H9 (cell line): ENCODE results near the gene RGS16. TPM values are rescaled to one million over a fixed set of nuclear protein-coding genes. Genes with fewer than 3 reads are reported as not detected.

Experiments
- DNase-seq: peaks from one replicate; pipeline ENCODE4 v3.0.0-alpha.2; 2017
- H2AFZ ChIP-seq: one replicate; pipeline ENCODE4 v1.6.1; 2013; ENCODE audit warnings: mild to moderate bottlenecking, low read length, control low read depth, moderate library complexity
- H2AK5ac ChIP-seq: 2 replicates; pipeline ENCODE4 v1.6.1; 2013; ENCODE audit warnings: low read length, control low read depth, mixed read lengths; ENCODE audit not compliant: insufficient read length
- H2BK120ac ChIP-seq: one replicate; pipeline ENCODE4 v1.6.1; 2013; ENCODE audit warnings: low read depth, mild to moderate bottlenecking, low read length, control low read depth, inconsistent platforms; ENCODE audit not compliant: poor library complexity, severe bottlenecking
- H2BK12ac ChIP-seq: 2 replicates; pipeline ENCODE4 v1.6.1; 2013; ENCODE audit warnings: low read length, control low read depth, mixed read lengths, low read depth; ENCODE audit not compliant: insufficient read length
- H2BK15ac ChIP-seq: 2 replicates; pipeline ENCODE4 v1.6.1; 2013; ENCODE audit warnings: low read depth, low read length, control low read depth
- H2BK20ac ChIP-seq: one replicate; pipeline ENCODE4 v1.6.1; 2013; ENCODE audit warnings: low read depth, mild to moderate bottlenecking, low read length, control low read depth, inconsistent platforms; ENCODE audit not compliant: poor library complexity, severe bottlenecking
- H2BK5ac ChIP-seq: 2 replicates; pipeline ENCODE4 v1.6.1; 2013; ENCODE audit warnings: low read length, control low read depth, mixed read lengths; ENCODE audit not compliant: insufficient read length
- H3K14ac ChIP-seq: 2 replicates; pipeline ENCODE4 v1.6.1; 2013; ENCODE audit warnings: low read length, control low read depth; ENCODE audit not compliant: insufficient read depth
- H3K18ac ChIP-seq: 2 replicates; pipeline ENCODE4 v1.6.1; 2013; ENCODE audit warnings: low read depth, mild to moderate bottlenecking, mixed read lengths, low read length, control low read depth; ENCODE audit not compliant: insufficient read length
- H3K23ac ChIP-seq: 2 replicates; pipeline ENCODE4 v1.6.1; 2013; ENCODE audit warnings: low read length, control low read depth, mixed read lengths, low read depth; ENCODE audit not compliant: insufficient read length
- H3K23me2 ChIP-seq: 2 replicates; pipeline ENCODE4 v1.6.1; 2013; ENCODE audit warnings: low read depth, mild to moderate bottlenecking, mixed read lengths, low read length, control low read depth; ENCODE audit not compliant: insufficient read length, poor library complexity, severe bottlenecking
- H3K27ac ChIP-seq: 2 replicates; pipeline ENCODE4 v1.5.1; 2013; ENCODE audit warnings: low read length, control low read depth, mixed read lengths, low read depth; ENCODE audit not compliant: insufficient read length
- H3K27me3 ChIP-seq: 2 replicates; pipeline ENCODE4 v1.6.1; 2013; ENCODE audit warnings: low read length, control low read depth, inconsistent platforms; ENCODE audit not compliant: insufficient read depth
- H3K4ac ChIP-seq: 2 replicates; pipeline ENCODE4 v1.6.1; 2013; ENCODE audit warnings: low read depth, mild to moderate bottlenecking, control low read depth, inconsistent platforms, low read length, moderate library complexity
- H3K4me1 ChIP-seq: 2 replicates; pipeline ENCODE4 v1.6.1; 2013; ENCODE audit warnings: low read length, control low read depth, inconsistent platforms; ENCODE audit not compliant: insufficient read depth
- H3K4me2 ChIP-seq: 2 replicates; pipeline ENCODE4 v1.6.1; 2013; ENCODE audit warnings: low read length, control low read depth, mixed read lengths; ENCODE audit not compliant: insufficient read length, insufficient read depth
- H3K56ac ChIP-seq: 2 replicates; pipeline ENCODE4 v1.6.1; 2013; ENCODE audit warnings: low read depth, mild to moderate bottlenecking, mixed read lengths, low read length, control low read depth; ENCODE audit not compliant: insufficient read length
- H3K79me1 ChIP-seq: 2 replicates; pipeline ENCODE4 v1.6.1; 2013; ENCODE audit warnings: low read depth, mild to moderate bottlenecking, moderate library complexity, low read length, control low read depth, inconsistent platforms; ENCODE audit not compliant: insufficient read depth, poor library complexity, severe bottlenecking
- H3K79me2 ChIP-seq: 2 replicates; pipeline ENCODE4 v1.6.1; 2013; ENCODE audit warnings: low read length, control low read depth, inconsistent platforms; ENCODE audit not compliant: insufficient read depth
- H3K9ac ChIP-seq: 2 replicates; pipeline ENCODE4 v1.6.1; 2013; ENCODE audit warnings: low read length, control low read depth, mixed read lengths; ENCODE audit not compliant: insufficient read length; ENCODE audit errors: extremely low read depth
- H3K9me3 ChIP-seq: one replicate; pipeline ENCODE4 v1.6.1; 2013; ENCODE audit warnings: low read depth, low read length, inconsistent platforms; ENCODE audit not compliant: control insufficient read depth
- H3T11ph ChIP-seq: one replicate; pipeline ENCODE4 v1.6.1; 2013; ENCODE audit warnings: mild to moderate bottlenecking, low read length, control low read depth, inconsistent platforms
- H4K20me1 ChIP-seq: one replicate; pipeline ENCODE4 v1.6.1; 2013; ENCODE audit not compliant: control insufficient read depth, insufficient read length, insufficient read depth
- H4K5ac ChIP-seq: 2 replicates; pipeline ENCODE4 v1.6.1; 2013; ENCODE audit warnings: low read depth, mild to moderate bottlenecking, mixed read lengths, low read length, control low read depth; ENCODE audit not compliant: insufficient read length
- H4K8ac ChIP-seq: replicated peaks from 2 replicates; pipeline ENCODE4 v1.6.1; 2013; ENCODE audit warnings: low read length, control low read depth, mixed read lengths, low read depth; ENCODE audit not compliant: insufficient read length
- H4K91ac ChIP-seq: 2 replicates; pipeline ENCODE4 v1.6.1; 2013; ENCODE audit warnings: low read depth, mild to moderate bottlenecking, moderate library complexity, mixed read lengths, low read length, control low read depth; ENCODE audit not compliant: insufficient read length
- H3K27ac Mint-ChIP-seq, 3 experiments: 2 replicates in 2 of 3; 3 replicates in 1 of 3; pipeline ENCODE4 v1.8.0; 2020 to 2021; ENCODE audit warnings: mixed read lengths in 3 of 3, mild to moderate bottlenecking in 1 of 3, moderate library complexity in 1 of 3
- H3K27me3 Mint-ChIP-seq: 2 replicates; pipeline ENCODE4 v1.8.0; 2021; ENCODE audit warnings: low read depth, mild to moderate bottlenecking, moderate library complexity, mixed read lengths
- H3K36me3 Mint-ChIP-seq, 3 experiments: 2 replicates in 2 of 3; 3 replicates in 1 of 3; pipeline ENCODE4 v1.8.0; 2020 to 2021; ENCODE audit warnings: low read depth in 3 of 3, mixed read lengths in 3 of 3; ENCODE audit not compliant: insufficient read depth in 1 of 3
- H3K4me1 Mint-ChIP-seq, 2 experiments: 2 replicates each; pipeline ENCODE4 v1.8.0; 2020; ENCODE audit warnings: mixed read lengths in 2 of 2
- H3K4me3 Mint-ChIP-seq, 2 experiments: 2 replicates in 1 of 2; 3 replicates in 1 of 2; pipeline ENCODE4 v1.8.0; 2020 to 2021; ENCODE audit warnings: mild to moderate bottlenecking in 2 of 2, mixed read lengths in 2 of 2, moderate library complexity in 1 of 2
- H3K9me3 Mint-ChIP-seq, 2 experiments: 2 replicates in 1 of 2; 3 replicates in 1 of 2; pipeline ENCODE4 v1.8.0; 2020; ENCODE audit warnings: mild to moderate bottlenecking in 2 of 2, mixed read lengths in 2 of 2, moderate library complexity in 1 of 2
- WGBS: extraction: QIAGEN DNeasy Blood & Tissue Kit; methylation state at CpG from one replicate; pipeline ENCODE4 v1.1.7; 2013; ENCODE audit warnings: missing lambda C conversion rate, low lambda C conversion rate, mixed read lengths; ENCODE audit not compliant: insufficient read length; ENCODE audit errors: extremely low coverage; 5-methylcytosine and 5-hydroxymethylcytosine counted together
- total RNA-seq: library from RNA; stranded (reverse); gene quantifications from 2 replicates; pipeline ENCODE4 v1.2.1, GENCODE V29; 2021
- TF ChIP-seq, protein P1 (sequence below): fragments of 200-600 bp; sonication (generic); conservative IDR thresholded peaks from 3 replicates; pipeline ENCODE4 v1.8.0; 2021; ENCODE audit warnings: antibody characterized with exemption, mild to moderate bottlenecking

RGS16 gene
- total RNA-seq, 1 experiment from 2014 or later = 6.9 TPM

DNA sequence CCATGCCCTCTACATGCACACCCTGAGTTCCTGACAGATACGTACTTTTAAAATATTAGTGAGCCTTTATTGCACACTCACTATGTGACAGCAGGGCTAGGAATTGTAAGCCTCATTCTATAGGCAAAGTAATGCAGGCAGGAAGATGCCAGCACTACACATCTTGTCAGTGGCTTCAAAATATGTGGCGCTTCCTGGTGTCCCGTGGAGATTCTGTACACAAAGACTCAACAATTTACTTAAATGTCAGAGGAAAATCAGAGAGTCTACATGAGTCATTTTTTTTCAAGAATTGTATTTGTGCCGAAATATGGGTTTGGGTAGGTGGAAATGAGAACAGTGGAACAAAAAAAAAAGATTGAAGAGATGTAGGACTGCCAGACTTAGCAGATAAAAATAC is 42.7 kb downstream of the RGS16 start:
- Mint-ChIP-seq H3K27ac (no peak overlapping the region), H3K4me3 (no peak overlapping the region), H3K36me3 (no peaks in the 10 kb centered on the region), H3K27me3 (no peaks in the 10 kb centered on the region; the same call in 1 of the 2 replicates), H3K4me1 (peaks cover 0 to 4% of the 10 kb centered on the region in 2 experiments; a peak in 2 of 4 replicates), H3K9me3 (no peaks in the 10 kb centered on the region)
- H2BK12ac ChIP-seq = no peak overlapping the region
- H4K20me1 ChIP-seq = no peaks in the 10 kb centered on the region
- H2BK15ac ChIP-seq = no peak overlapping the region
- H4K91ac ChIP-seq = no peak overlapping the region
- no peak overlapping the region for H3K4ac ChIP-seq
- no peak overlapping the region for H3K9ac ChIP-seq
- TF ChIP-seq, protein P1, sequence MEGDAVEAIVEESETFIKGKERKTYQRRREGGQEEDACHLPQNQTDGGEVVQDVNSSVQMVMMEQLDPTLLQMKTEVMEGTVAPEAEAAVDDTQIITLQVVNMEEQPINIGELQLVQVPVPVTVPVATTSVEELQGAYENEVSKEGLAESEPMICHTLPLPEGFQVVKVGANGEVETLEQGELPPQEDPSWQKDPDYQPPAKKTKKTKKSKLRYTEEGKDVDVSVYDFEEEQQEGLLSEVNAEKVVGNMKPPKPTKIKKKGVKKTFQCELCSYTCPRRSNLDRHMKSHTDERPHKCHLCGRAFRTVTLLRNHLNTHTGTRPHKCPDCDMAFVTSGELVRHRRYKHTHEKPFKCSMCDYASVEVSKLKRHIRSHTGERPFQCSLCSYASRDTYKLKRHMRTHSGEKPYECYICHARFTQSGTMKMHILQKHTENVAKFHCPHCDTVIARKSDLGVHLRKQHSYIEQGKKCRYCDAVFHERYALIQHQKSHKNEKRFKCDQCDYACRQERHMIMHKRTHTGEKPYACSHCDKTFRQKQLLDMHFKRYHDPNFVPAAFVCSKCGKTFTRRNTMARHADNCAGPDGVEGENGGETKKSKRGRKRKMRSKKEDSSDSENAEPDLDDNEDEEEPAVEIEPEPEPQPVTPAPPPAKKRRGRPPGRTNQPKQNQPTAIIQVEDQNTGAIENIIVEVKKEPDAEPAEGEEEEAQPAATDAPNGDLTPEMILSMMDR = no peak
- no peak overlapping the region for H2AFZ ChIP-seq
- no peak overlapping the region for H3T11ph ChIP-seq
- H3K4me1 ChIP-seq = no peaks in the 10 kb centered on the region
- H3K79me2 ChIP-seq = no peaks in the 10 kb centered on the region
- no peak overlapping the region for H3K56ac ChIP-seq
- no peaks in the 10 kb centered on the region for H3K79me1 ChIP-seq
- H2BK120ac ChIP-seq = no peak overlapping the region
- no peak overlapping the region for H3K23ac ChIP-seq
- H4K5ac ChIP-seq = no peak overlapping the region
- H2AK5ac ChIP-seq = no peak overlapping the region
- H2BK20ac ChIP-seq = no peak overlapping the region
- WGBS = no CpG with 5 or more reads among the region's 4 CpGs
- no peak overlapping the region for H2BK5ac ChIP-seq
- H4K8ac ChIP-seq = no peak overlapping the region
- no peak overlapping the region for H3K14ac ChIP-seq
- no peak overlapping the region for H3K18ac ChIP-seq
- H3K27me3 ChIP-seq = no peaks in the 10 kb centered on the region
- no peaks in the 10 kb centered on the region for H3K23me2 ChIP-seq
- H3K27ac ChIP-seq = no peak overlapping the region
- no peak for DNase-seq
- H3K4me2 ChIP-seq = no peak overlapping the region
- no peaks in the 10 kb centered on the region for H3K9me3 ChIP-seq
